ENCODE results near the gene CYP1A2.

The CYP1A2 gene

GRCh38 chr15:74790080-74790916 lies 41.7 kb downstream of the CYP1A2 start:
- Histone ChIP-seq H3K27me3 (ENCODE audit: insufficient read depth, low read length, poor library complexity) (no peaks in the 10 kb centered on the region), H3K27ac (ENCODE audit: low read length) (peak overlapping the region; percentile 31; the same call in 1 of the 2 replicates), H3K36me3 (ENCODE audit: insufficient read depth, low read length) (peaks cover 48% of the 10 kb centered on the region), H4K20me1 (ENCODE audit: insufficient read depth, low read length) (peaks cover 81% of the 10 kb centered on the region), H3K9me3 (ENCODE audit: insufficient read depth, low read length, severe bottlenecking) (no peaks in the 10 kb centered on the region), H3K4me1 (ENCODE audit: insufficient read depth, low read length) (peaks cover 45% of the 10 kb centered on the region), H3K4me3 (ENCODE audit: low read depth in 1 of 2, low read length in 2 of 2) (no peak overlapping the region), H3K4me2 (ENCODE audit: insufficient read depth, low read length) (no peak overlapping the region), H2AFZ (ENCODE audit: low read depth, low read length) (no peak overlapping the region), H3K79me2 (ENCODE audit: insufficient read depth, low read length) (peaks cover 89% of the 10 kb centered on the region), H3K9ac (ENCODE audit: low read depth, low read length) (peak overlapping the region; percentile 9; the same call in 1 of the 2 replicates)
- no peak for DNase-seq
- ATAC-seq (ENCODE audit: insufficient read depth, low read depth) = no peak
- TF ChIP-seq EZH2 (IDR thresholded peaks at IDR 0.05; ENCODE audit: borderline replicate concordance, low read depth, low read length, severe bottlenecking) = no peak
- TF ChIP-seq, protein P1, sequence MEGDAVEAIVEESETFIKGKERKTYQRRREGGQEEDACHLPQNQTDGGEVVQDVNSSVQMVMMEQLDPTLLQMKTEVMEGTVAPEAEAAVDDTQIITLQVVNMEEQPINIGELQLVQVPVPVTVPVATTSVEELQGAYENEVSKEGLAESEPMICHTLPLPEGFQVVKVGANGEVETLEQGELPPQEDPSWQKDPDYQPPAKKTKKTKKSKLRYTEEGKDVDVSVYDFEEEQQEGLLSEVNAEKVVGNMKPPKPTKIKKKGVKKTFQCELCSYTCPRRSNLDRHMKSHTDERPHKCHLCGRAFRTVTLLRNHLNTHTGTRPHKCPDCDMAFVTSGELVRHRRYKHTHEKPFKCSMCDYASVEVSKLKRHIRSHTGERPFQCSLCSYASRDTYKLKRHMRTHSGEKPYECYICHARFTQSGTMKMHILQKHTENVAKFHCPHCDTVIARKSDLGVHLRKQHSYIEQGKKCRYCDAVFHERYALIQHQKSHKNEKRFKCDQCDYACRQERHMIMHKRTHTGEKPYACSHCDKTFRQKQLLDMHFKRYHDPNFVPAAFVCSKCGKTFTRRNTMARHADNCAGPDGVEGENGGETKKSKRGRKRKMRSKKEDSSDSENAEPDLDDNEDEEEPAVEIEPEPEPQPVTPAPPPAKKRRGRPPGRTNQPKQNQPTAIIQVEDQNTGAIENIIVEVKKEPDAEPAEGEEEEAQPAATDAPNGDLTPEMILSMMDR (IDR thresholded peaks at IDR 0.05; ENCODE audit: borderline replicate concordance, extremely low read depth, low read length, poor library complexity, severe bottlenecking) = no peak

- no peak overlapping the region for H2AFZ ChIP-seq (ENCODE audit: low read depth, low read length)
- peaks cover 80% of the 10 kb centered on the region for H4K20me1 ChIP-seq (ENCODE audit: insufficient read depth, low read length)
- H3K4me1 ChIP-seq (ENCODE audit: insufficient read depth, low read length) = peaks cover 39% of the 10 kb centered on the region
- DNase-seq (no peak), ATAC-seq (ENCODE audit: insufficient read depth, low read depth) (no peak)
- no peaks in the 10 kb centered on the region for H3K27me3 ChIP-seq (ENCODE audit: insufficient read depth, low read length, poor library complexity)
- H3K79me2 ChIP-seq (ENCODE audit: insufficient read depth, low read length) = peaks cover 87% of the 10 kb centered on the region
- H3K27ac ChIP-seq (ENCODE audit: low read length) = no peak overlapping the region
- peaks cover 43% of the 10 kb centered on the region for H3K36me3 ChIP-seq (ENCODE audit: insufficient read depth, low read length)
- H3K9ac ChIP-seq (ENCODE audit: low read depth, low read length) = no peak overlapping the region
- no peak overlapping the region for H3K4me2 ChIP-seq (ENCODE audit: insufficient read depth, low read length)
- no peaks in the 10 kb centered on the region for H3K9me3 ChIP-seq (ENCODE audit: insufficient read depth, low read length, severe bottlenecking)
- TF ChIP-seq, protein P1 (IDR thresholded peaks at IDR 0.05; ENCODE audit: borderline replicate concordance, extremely low read depth, low read length, poor library complexity, severe bottlenecking) = no peak
- TF ChIP-seq EZH2 (IDR thresholded peaks at IDR 0.05; ENCODE audit: borderline replicate concordance, low read depth, low read length, severe bottlenecking) = no peak
- H3K4me3 ChIP-seq (ENCODE audit: low read depth in 1 of 2, low read length in 2 of 2) = no peak overlapping the region
These were observed 42.4 kb downstream of the CYP1A2 start for GRCh38 chr15:74791007-74791406.

DNA sequence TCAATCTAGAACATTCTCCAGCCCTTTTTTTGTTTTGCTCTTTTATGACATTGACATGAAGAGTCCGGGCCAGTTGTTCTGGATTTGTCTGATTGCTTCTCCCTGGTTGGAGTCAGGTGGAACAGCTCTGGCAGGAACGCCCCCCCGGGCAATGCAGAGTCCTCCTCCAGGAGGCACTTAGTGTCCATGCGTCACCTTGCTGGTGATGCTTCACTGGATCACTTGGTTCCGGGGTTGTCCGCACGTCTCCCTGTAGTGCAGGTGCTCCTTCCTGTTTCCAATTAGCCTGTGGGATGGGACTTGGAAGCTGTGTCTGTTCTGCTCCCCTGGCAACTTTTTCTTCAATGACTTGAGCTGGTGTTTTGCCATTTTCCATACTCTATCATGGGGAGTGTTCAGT lies 43.0 kb downstream of the CYP1A2 start:
- Histone ChIP-seq H4K20me1 (ENCODE audit: insufficient read depth, low read length) (peaks cover 80% of the 10 kb centered on the region), H2AFZ (ENCODE audit: low read depth, low read length) (no peak overlapping the region), H3K4me3 (ENCODE audit: low read depth in 1 of 2, low read length in 2 of 2) (no peak overlapping the region), H3K27me3 (ENCODE audit: insufficient read depth, low read length, poor library complexity) (no peaks in the 10 kb centered on the region), H3K4me1 (ENCODE audit: insufficient read depth, low read length) (peaks cover 32% of the 10 kb centered on the region), H3K9me3 (ENCODE audit: insufficient read depth, low read length, severe bottlenecking) (no peaks in the 10 kb centered on the region), H3K9ac (ENCODE audit: low read depth, low read length) (no peak overlapping the region), H3K4me2 (ENCODE audit: insufficient read depth, low read length) (no peak overlapping the region), H3K27ac (ENCODE audit: low read length) (no peak overlapping the region), H3K36me3 (ENCODE audit: insufficient read depth, low read length) (peaks cover 40% of the 10 kb centered on the region), H3K79me2 (ENCODE audit: insufficient read depth, low read length) (peaks cover 87% of the 10 kb centered on the region)
- DNase-seq = no peak
- TF ChIP-seq EZH2 (IDR thresholded peaks at IDR 0.05; ENCODE audit: borderline replicate concordance, low read depth, low read length, severe bottlenecking) = no peak
- TF ChIP-seq, protein P1 (IDR thresholded peaks at IDR 0.05; ENCODE audit: borderline replicate concordance, extremely low read depth, low read length, poor library complexity, severe bottlenecking) = no peak
- no peak for ATAC-seq (ENCODE audit: insufficient read depth, low read depth)

Measured in DND-41 (cell line).